Rectal smooth muscle tissue (tissue), 1 donor: Measurements from ENCODE around the gene CRMP1.

ENCODE experiments used
- H3K27ac ChIP-seq: one replicate; pipeline ENCODE4 v1.7.0; 2013; ENCODE audit warnings: low read depth, low read length, inconsistent platforms
- H3K27me3 ChIP-seq: one replicate; pipeline ENCODE4 v1.7.0; 2013; ENCODE audit warnings: low read length; ENCODE audit not compliant: control insufficient read depth, insufficient read depth
- H3K36me3 ChIP-seq: one replicate; pipeline ENCODE4 v1.7.0; 2013; ENCODE audit warnings: low read length; ENCODE audit not compliant: control insufficient read depth, insufficient read depth
- H3K4me1 ChIP-seq: one replicate; pipeline ENCODE4 v1.7.0; 2013; ENCODE audit warnings: low read length; ENCODE audit not compliant: control insufficient read depth, insufficient read depth
- H3K4me3 ChIP-seq: one replicate; pipeline ENCODE4 v1.7.0; 2013; ENCODE audit warnings: low read length
- H3K9ac ChIP-seq: one replicate; pipeline ENCODE4 v1.7.0; 2013; ENCODE audit warnings: low read length

CRMP1 gene

GRCh38 chr4:5927116-5927515, 34.2 kb upstream of the CRMP1 start:
- H3K36me3 ChIP-seq, result no peaks in the 10 kb centered on the region
- no peak overlapping the region for H3K27ac ChIP-seq
- H3K9ac ChIP-seq, result no peak overlapping the region
- H3K4me1 ChIP-seq, result no peaks in the 10 kb centered on the region
- H3K4me3 ChIP-seq, result no peak overlapping the region
- H3K27me3 ChIP-seq, result peaks cover 3% of the 10 kb centered on the region

GRCh38 chr4:5926598-5926997, 33.7 kb upstream of the CRMP1 start:
- Histone ChIP-seq H3K4me3 (no peak overlapping the region), H3K4me1 (no peaks in the 10 kb centered on the region), H3K27me3 (peaks cover 3% of the 10 kb centered on the region), H3K27ac (no peak overlapping the region), H3K36me3 (no peaks in the 10 kb centered on the region), H3K9ac (no peak overlapping the region)

GRCh38 chr4:5925419-5926200, 32.7 kb upstream of the CRMP1 start:
- peaks cover 3% of the 10 kb centered on the region for H3K27me3 ChIP-seq
- H3K9ac ChIP-seq, result no peak overlapping the region
- H3K4me1 ChIP-seq, result no peaks in the 10 kb centered on the region
- no peaks in the 10 kb centered on the region for H3K36me3 ChIP-seq
- H3K4me3 ChIP-seq, result no peak overlapping the region
- H3K27ac ChIP-seq, result no peak overlapping the region

- no peaks in the 10 kb centered on the region for H3K4me1 ChIP-seq
- H3K27me3 ChIP-seq, result peaks cover 3% of the 10 kb centered on the region
- H3K36me3 ChIP-seq, result no peaks in the 10 kb centered on the region
- H3K4me3 ChIP-seq, result no peak overlapping the region
- H3K9ac ChIP-seq, result no peak overlapping the region
- no peak overlapping the region for H3K27ac ChIP-seq
Observed at GRCh38 chr4:5924461-5925125, 31.7 kb upstream of the CRMP1 start.

GRCh38 chr4:5923376-5923775, 30.5 kb upstream of the CRMP1 start:
- Histone ChIP-seq H3K36me3 (no peaks in the 10 kb centered on the region), H3K9ac (no peak overlapping the region), H3K4me3 (no peak overlapping the region), H3K27ac (no peak overlapping the region), H3K4me1 (no peaks in the 10 kb centered on the region), H3K27me3 (peaks cover 3% of the 10 kb centered on the region)

GRCh38 chr4:5922556-5922955, 29.7 kb upstream of the CRMP1 start:
- Histone ChIP-seq H3K4me1 (no peaks in the 10 kb centered on the region), H3K9ac (no peak overlapping the region), H3K4me3 (no peak overlapping the region), H3K27me3 (peaks cover 4% of the 10 kb centered on the region), H3K36me3 (no peaks in the 10 kb centered on the region), H3K27ac (no peak overlapping the region)

- Histone ChIP-seq H3K36me3 (no peaks in the 10 kb centered on the region), H3K4me1 (no peaks in the 10 kb centered on the region), H3K27me3 (peaks cover 4% of the 10 kb centered on the region), H3K27ac (no peak overlapping the region), H3K9ac (no peak overlapping the region), H3K4me3 (no peak overlapping the region)
Observed at GRCh38 chr4:5921981-5922380, 29.1 kb upstream of the CRMP1 start.

- no peak overlapping the region for H3K4me3 ChIP-seq
Observed at GRCh38 chr4:5921101-5921980, 28.5 kb upstream of the CRMP1 start.

GRCh38 chr4:5919571-5919970, 26.7 kb upstream of the CRMP1 start:
- Histone ChIP-seq H3K4me1 (no peaks in the 10 kb centered on the region), H3K36me3 (no peaks in the 10 kb centered on the region), H3K9ac (no peak overlapping the region), H3K27ac (no peak overlapping the region), H3K27me3 (peaks cover 2% of the 10 kb centered on the region), H3K4me3 (no peak overlapping the region)

More at GRCh38 chr4:5921101-5921980, 28.5 kb upstream of the CRMP1 start:
- Histone ChIP-seq H3K36me3 (no peaks in the 10 kb centered on the region), H3K27ac (no peak overlapping the region), H3K4me1 (no peaks in the 10 kb centered on the region), H3K27me3 (peaks cover 4% of the 10 kb centered on the region), H3K9ac (no peak overlapping the region)

GRCh38 chr4:5919044-5919443, 26.2 kb upstream of the CRMP1 start:
- Histone ChIP-seq H3K27me3 (peaks cover 2% of the 10 kb centered on the region), H3K4me3 (no peak overlapping the region), H3K4me1 (no peaks in the 10 kb centered on the region), H3K27ac (no peak overlapping the region), H3K9ac (no peak overlapping the region), H3K36me3 (no peaks in the 10 kb centered on the region)

GRCh38 chr4:5918331-5918985, 25.6 kb upstream of the CRMP1 start:
- H3K4me3 ChIP-seq, result no peak overlapping the region
- H3K9ac ChIP-seq, result no peak overlapping the region
- H3K36me3 ChIP-seq, result no peaks in the 10 kb centered on the region
- H3K4me1 ChIP-seq, result no peaks in the 10 kb centered on the region
- no peak overlapping the region for H3K27ac ChIP-seq
- H3K27me3 ChIP-seq, result peaks cover 2% of the 10 kb centered on the region

- Histone ChIP-seq H3K4me3 (no peak overlapping the region), H3K27ac (no peak overlapping the region), H3K9ac (no peak overlapping the region), H3K36me3 (no peaks in the 10 kb centered on the region), H3K4me1 (no peaks in the 10 kb centered on the region), H3K27me3 (peaks cover 2% of the 10 kb centered on the region)
Observed at GRCh38 chr4:5917672-5918071, 24.8 kb upstream of the CRMP1 start.
